Mesothelial cell of epicardium (in vitro differentiated cells): ENCODE measurements around the gene MAGI2. TPM values are rescaled to one million over a fixed set of nuclear protein-coding genes. Genes with fewer than 3 reads are reported as not detected.

Source experiments
- DNase-seq, 2 experiments: peaks; one replicate each; pipeline ENCODE4 v3.0.0; 2021; ENCODE audit warnings: low spot score in 2 of 2; ENCODE audit not compliant: unreplicated experiment in 2 of 2
- H3K27ac Mint-ChIP-seq: 2 replicates; pipeline ENCODE4 v1.8.0; 2021; ENCODE audit warnings: mixed read lengths
- H3K27me3 Mint-ChIP-seq: 2 replicates; pipeline ENCODE4 v1.8.0; 2021; ENCODE audit warnings: low read depth, mixed read lengths
- H3K36me3 Mint-ChIP-seq: 2 replicates; pipeline ENCODE4 v1.8.0; 2021; ENCODE audit warnings: mixed read lengths
- H3K4me1 Mint-ChIP-seq: 2 replicates; pipeline ENCODE4 v1.8.0; 2021; ENCODE audit warnings: mixed read lengths
- H3K4me3 Mint-ChIP-seq: 2 replicates; pipeline ENCODE4 v1.8.0; 2021; ENCODE audit warnings: mild to moderate bottlenecking, moderate library complexity, mixed read lengths
- H3K9me3 Mint-ChIP-seq: 2 replicates; pipeline ENCODE4 v1.8.0; 2021; ENCODE audit warnings: mixed read lengths
- CTCF ChIP-seq: fragments of 200-600 bp; sonication (generic); IDR thresholded peaks from one replicate; pipeline ENCODE4 v1.5.0; 2021; ENCODE audit warnings: antibody characterized with exemption; ENCODE audit not compliant: unreplicated experiment
- total RNA-seq: library from RNA; stranded (reverse); gene quantifications from 3 replicates; pipeline ENCODE4 v1.2.1, GENCODE V29; 2021

MAGI2 gene
- total RNA-seq, 1 donor from 2014 or later, result 38.4 TPM

- Mint-ChIP-seq H3K4me3 (no peak overlapping the region), H3K4me1 (peaks cover 31% of the 10 kb centered on the region), H3K27me3 (no peaks in the 10 kb centered on the region), H3K36me3 (no peaks in the 10 kb centered on the region), H3K27ac (no peak overlapping the region), H3K9me3 (no peaks in the 10 kb centered on the region)
- no peak for DNase-seq
- TF ChIP-seq CTCF, result no peak
Measured at GRCh38 chr7:78081344-78081743, 1372.1 kb downstream of the MAGI2 start.

- DNase-seq, result no peak
- H3K27ac Mint-ChIP-seq, result no peak overlapping the region
- H3K4me1 Mint-ChIP-seq, result peaks cover 31% of the 10 kb centered on the region
- no peaks in the 10 kb centered on the region for H3K27me3 Mint-ChIP-seq
- no peaks in the 10 kb centered on the region for H3K36me3 Mint-ChIP-seq
- H3K9me3 Mint-ChIP-seq, result no peaks in the 10 kb centered on the region
- no peak for TF ChIP-seq CTCF
- H3K4me3 Mint-ChIP-seq, result no peak overlapping the region
Measured at GRCh38 chr7:78080811-78081210, 1372.7 kb downstream of the MAGI2 start.

- DNase-seq, result no peak
- H3K36me3 Mint-ChIP-seq, result no peaks in the 10 kb centered on the region
Measured at GRCh38 chr7:78080241-78080640, 1373.2 kb downstream of the MAGI2 start.

GRCh38 chr7:78074713-78075112 is 1378.8 kb downstream of the MAGI2 start:
- DNase-seq, result no peak
- Mint-ChIP-seq H3K4me1 (peaks cover 23% of the 10 kb centered on the region), H3K27me3 (no peaks in the 10 kb centered on the region), H3K36me3 (peaks cover 1% of the 10 kb centered on the region), H3K27ac (no peak overlapping the region), H3K4me3 (no peak overlapping the region), H3K9me3 (peaks cover 1% of the 10 kb centered on the region)
- no peak for TF ChIP-seq CTCF

More at GRCh38 chr7:78080241-78080640, 1373.2 kb downstream of the MAGI2 start:
- peaks cover 31% of the 10 kb centered on the region for H3K4me1 Mint-ChIP-seq
- H3K9me3 Mint-ChIP-seq, result no peaks in the 10 kb centered on the region
- no peak overlapping the region for H3K27ac Mint-ChIP-seq
- H3K4me3 Mint-ChIP-seq, result no peak overlapping the region
- H3K27me3 Mint-ChIP-seq, result no peaks in the 10 kb centered on the region
- TF ChIP-seq CTCF, result no peak

GRCh38 chr7:78073609-78074382 is 1379.7 kb downstream of the MAGI2 start:
- Mint-ChIP-seq H3K27me3 (no peaks in the 10 kb centered on the region), H3K36me3 (peaks cover 3% of the 10 kb centered on the region), H3K9me3 (peaks cover 8% of the 10 kb centered on the region), H3K4me1 (peaks cover 21% of the 10 kb centered on the region), H3K27ac (no peak overlapping the region), H3K4me3 (no peak overlapping the region)
- no peak for TF ChIP-seq CTCF
- no peak for DNase-seq
